Astrocyte (in vitro differentiated cells and primary cell): ENCODE results near the gene FRMD4B. TPM values are rescaled to one million over a fixed set of nuclear protein-coding genes. Genes with fewer than 3 reads are reported as not detected.

ENCODE experiments used
- DNase-seq: peaks from one replicate; pipeline ENCODE4 v3.0.0-alpha.2; 2010; ENCODE audit warnings: low read depth
- FAIRE-seq: peaks from 2 replicates; lab custom pipeline; 2011; peaks lifted over from hg19 to GRCh38; lab: Jason Lieb, UNC
- H2AFZ ChIP-seq: 2 replicates; pipeline ENCODE4 v1.6.0; 2012; ENCODE audit warnings: low read depth, low read length, inconsistent platforms
- H3K27ac ChIP-seq: 2 replicates; pipeline ENCODE4 v1.5.1; 2011; ENCODE audit warnings: low read depth, low read length, inconsistent platforms
- H3K27me3 ChIP-seq: 2 replicates; pipeline ENCODE4 v1.6.0; 2011; ENCODE audit warnings: low read length, inconsistent platforms; ENCODE audit not compliant: insufficient read depth
- H3K36me3 ChIP-seq: 2 replicates; pipeline ENCODE4 v1.5.1; 2011; ENCODE audit warnings: low read length, inconsistent platforms; ENCODE audit not compliant: insufficient read depth
- H3K4me1 ChIP-seq: 2 replicates; pipeline ENCODE4 v1.5.1; 2011; ENCODE audit warnings: low read length, inconsistent platforms; ENCODE audit not compliant: insufficient read depth
- H3K4me2 ChIP-seq: 2 replicates; pipeline ENCODE4 v1.6.0; 2012; ENCODE audit warnings: low read length, inconsistent platforms
- H3K4me3 ChIP-seq: 2 replicates; pipeline ENCODE4 v1.5.1; 2011; ENCODE audit warnings: low read depth, mild to moderate bottlenecking, low read length, inconsistent platforms; ENCODE audit not compliant: insufficient read depth
- H3K79me2 ChIP-seq: 2 replicates; pipeline ENCODE4 v1.6.0; 2012; ENCODE audit warnings: mild to moderate bottlenecking, low read length, inconsistent platforms; ENCODE audit not compliant: insufficient read depth
- H3K9ac ChIP-seq: 2 replicates; pipeline ENCODE4 v1.6.0; 2012; ENCODE audit warnings: mild to moderate bottlenecking, low read length, inconsistent platforms
- H3K9me3 ChIP-seq: 2 replicates; pipeline ENCODE4 v1.5.1; 2012; ENCODE audit warnings: low read depth, mild to moderate bottlenecking, low read length, inconsistent platforms; ENCODE audit not compliant: insufficient read depth
- H4K20me1 ChIP-seq: 2 replicates; pipeline ENCODE4 v1.6.0; 2012; ENCODE audit warnings: low read length, inconsistent platforms; ENCODE audit not compliant: insufficient read depth
- H3K27ac Mint-ChIP-seq: one replicate; pipeline ENCODE4 v1.8.0; 2021; ENCODE audit warnings: mild to moderate bottlenecking, mixed read lengths; ENCODE audit not compliant: unreplicated experiment
- H3K27me3 Mint-ChIP-seq: one replicate; pipeline ENCODE4 v1.8.0; 2021; ENCODE audit warnings: low read depth, mixed read lengths; ENCODE audit not compliant: unreplicated experiment
- H3K36me3 Mint-ChIP-seq: one replicate; pipeline ENCODE4 v1.8.0; 2021; ENCODE audit warnings: low read depth, mixed read lengths; ENCODE audit not compliant: unreplicated experiment
- H3K4me1 Mint-ChIP-seq: one replicate; pipeline ENCODE4 v1.8.0; 2021; ENCODE audit warnings: low read depth, mixed read lengths; ENCODE audit not compliant: unreplicated experiment
- H3K4me3 Mint-ChIP-seq: one replicate; pipeline ENCODE4 v1.8.0; 2021; ENCODE audit warnings: mild to moderate bottlenecking, moderate library complexity, mixed read lengths; ENCODE audit not compliant: unreplicated experiment
- H3K9me3 Mint-ChIP-seq: one replicate; pipeline ENCODE4 v1.8.0; 2021; ENCODE audit warnings: mild to moderate bottlenecking, mixed read lengths; ENCODE audit not compliant: unreplicated experiment
- EZH2 ChIP-seq: IDR thresholded peaks from 2 replicates; pipeline ENCODE4 v1.6.1; 2012; ENCODE audit warnings: mild to moderate bottlenecking, low read length, inconsistent platforms; ENCODE audit not compliant: insufficient read depth
- total RNA-seq: library from RNA; stranded (reverse); gene quantifications from 2 replicates; pipeline ENCODE4 v1.2.1, GENCODE V29; 2021
- TF ChIP-seq, protein P1 (sequence below): IDR thresholded peaks from 2 replicates; pipeline ENCODE4 v1.5.1; 2011; ENCODE audit warnings: low read depth, mild to moderate bottlenecking, inconsistent platforms, low read length, moderate library complexity; ENCODE audit not compliant: insufficient read depth

Gene FRMD4B
- total RNA-seq, 1 donor from 2014 or later: 9.2 TPM

DNA sequence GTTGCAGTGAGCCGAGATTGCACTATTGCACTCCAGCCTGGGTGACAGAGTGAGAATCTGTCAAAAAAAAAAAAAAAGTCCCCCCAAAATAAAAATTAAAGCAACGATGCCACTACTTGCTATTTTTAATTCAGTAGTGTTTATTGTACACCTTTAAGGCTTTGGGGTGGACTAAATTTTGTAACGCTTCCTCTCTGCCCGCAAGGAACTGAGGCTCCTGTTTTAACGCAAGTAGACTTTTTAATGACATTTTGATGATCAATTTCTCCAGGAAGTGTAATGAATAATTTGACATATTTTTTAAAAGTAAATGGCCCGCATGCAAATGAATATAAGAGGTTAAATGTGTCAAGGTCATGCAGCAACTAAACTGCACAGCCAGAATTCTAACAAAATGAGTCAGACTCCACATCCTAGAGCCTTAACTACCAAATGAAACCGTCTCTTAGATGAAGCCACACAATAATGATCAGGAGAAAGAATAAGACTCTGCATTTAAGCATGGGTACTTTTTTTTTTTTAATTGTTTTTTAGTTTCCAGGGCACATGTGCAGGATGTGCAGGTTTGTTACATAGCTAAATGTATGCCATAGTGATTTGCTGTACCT, 166.7 kb downstream of the FRMD4B start:
- peak; percentile 9 for DNase-seq
- TF ChIP-seq EZH2: no peak
- TF ChIP-seq, protein P1, sequence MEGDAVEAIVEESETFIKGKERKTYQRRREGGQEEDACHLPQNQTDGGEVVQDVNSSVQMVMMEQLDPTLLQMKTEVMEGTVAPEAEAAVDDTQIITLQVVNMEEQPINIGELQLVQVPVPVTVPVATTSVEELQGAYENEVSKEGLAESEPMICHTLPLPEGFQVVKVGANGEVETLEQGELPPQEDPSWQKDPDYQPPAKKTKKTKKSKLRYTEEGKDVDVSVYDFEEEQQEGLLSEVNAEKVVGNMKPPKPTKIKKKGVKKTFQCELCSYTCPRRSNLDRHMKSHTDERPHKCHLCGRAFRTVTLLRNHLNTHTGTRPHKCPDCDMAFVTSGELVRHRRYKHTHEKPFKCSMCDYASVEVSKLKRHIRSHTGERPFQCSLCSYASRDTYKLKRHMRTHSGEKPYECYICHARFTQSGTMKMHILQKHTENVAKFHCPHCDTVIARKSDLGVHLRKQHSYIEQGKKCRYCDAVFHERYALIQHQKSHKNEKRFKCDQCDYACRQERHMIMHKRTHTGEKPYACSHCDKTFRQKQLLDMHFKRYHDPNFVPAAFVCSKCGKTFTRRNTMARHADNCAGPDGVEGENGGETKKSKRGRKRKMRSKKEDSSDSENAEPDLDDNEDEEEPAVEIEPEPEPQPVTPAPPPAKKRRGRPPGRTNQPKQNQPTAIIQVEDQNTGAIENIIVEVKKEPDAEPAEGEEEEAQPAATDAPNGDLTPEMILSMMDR: no peak
- no peak overlapping the region for H3K4me2 ChIP-seq
- H3K27me3 ChIP-seq: no peaks in the 10 kb centered on the region
- no peak overlapping the region for H3K27ac ChIP-seq
- H3K9me3 ChIP-seq: no peaks in the 10 kb centered on the region
- Mint-ChIP-seq H3K9me3 (no peaks in the 10 kb centered on the region), H3K27ac (no peak overlapping the region), H3K27me3 (no peaks in the 10 kb centered on the region), H3K36me3 (peaks cover 6% of the 10 kb centered on the region), H3K4me1 (peaks cover 8% of the 10 kb centered on the region), H3K4me3 (no peak overlapping the region)
- no peaks in the 10 kb centered on the region for H3K36me3 ChIP-seq
- no peaks in the 10 kb centered on the region for H3K4me1 ChIP-seq
- no peak for FAIRE-seq
- H3K4me3 ChIP-seq: no peak overlapping the region
- no peak overlapping the region for H3K9ac ChIP-seq
- H2AFZ ChIP-seq: no peak overlapping the region
- no peaks in the 10 kb centered on the region for H4K20me1 ChIP-seq
- no peaks in the 10 kb centered on the region for H3K79me2 ChIP-seq

- no peaks in the 10 kb centered on the region for H3K27me3 ChIP-seq
- FAIRE-seq: no peak
- H3K4me1 Mint-ChIP-seq: peaks cover 8% of the 10 kb centered on the region
- no peaks in the 10 kb centered on the region for H3K9me3 ChIP-seq
- H3K27me3 Mint-ChIP-seq: no peaks in the 10 kb centered on the region
- H3K9ac ChIP-seq: no peak overlapping the region
- H3K79me2 ChIP-seq: no peaks in the 10 kb centered on the region
- H3K36me3 Mint-ChIP-seq: peaks cover 6% of the 10 kb centered on the region
- no peaks in the 10 kb centered on the region for H3K4me1 ChIP-seq
- no peak overlapping the region for H3K27ac Mint-ChIP-seq
- no peaks in the 10 kb centered on the region for H4K20me1 ChIP-seq
- H3K4me3 ChIP-seq: no peak overlapping the region
- H2AFZ ChIP-seq: no peak overlapping the region
- H3K4me3 Mint-ChIP-seq: no peak overlapping the region
- no peaks in the 10 kb centered on the region for H3K9me3 Mint-ChIP-seq
- H3K4me2 ChIP-seq: no peak overlapping the region
- H3K36me3 ChIP-seq: no peaks in the 10 kb centered on the region
- no peak overlapping the region for H3K27ac ChIP-seq
- TF ChIP-seq EZH2: no peak
- TF ChIP-seq, protein P1: no peak
- DNase-seq: no peak
These were observed 167.8 kb downstream of the FRMD4B start for GRCh38 chr3:69218079-69218478.

GRCh38 chr3:69216981-69217380, 168.9 kb downstream of the FRMD4B start:
- no peak overlapping the region for H3K27ac ChIP-seq
- no peak overlapping the region for H2AFZ ChIP-seq
- no peaks in the 10 kb centered on the region for H3K27me3 Mint-ChIP-seq
- H3K4me1 Mint-ChIP-seq: peaks cover 14% of the 10 kb centered on the region
- H3K4me3 ChIP-seq: no peak overlapping the region
- H3K4me3 Mint-ChIP-seq: no peak overlapping the region
- DNase-seq: no peak
- H3K9me3 Mint-ChIP-seq: no peaks in the 10 kb centered on the region
- H3K79me2 ChIP-seq: no peaks in the 10 kb centered on the region
- no peak for TF ChIP-seq EZH2
- TF ChIP-seq, protein P1: no peak
- no peaks in the 10 kb centered on the region for H3K36me3 ChIP-seq
- no peak overlapping the region for H3K27ac Mint-ChIP-seq
- no peak overlapping the region for H3K4me2 ChIP-seq
- no peaks in the 10 kb centered on the region for H4K20me1 ChIP-seq
- H3K9me3 ChIP-seq: no peaks in the 10 kb centered on the region
- no peaks in the 10 kb centered on the region for H3K4me1 ChIP-seq
- no peak for FAIRE-seq
- H3K9ac ChIP-seq: no peak overlapping the region
- H3K36me3 Mint-ChIP-seq: peaks cover 6% of the 10 kb centered on the region
- no peaks in the 10 kb centered on the region for H3K27me3 ChIP-seq
